Gastroesophageal sphincter (tissue), 4 donors: ENCODE measurements around the gene SPR. TPM values are rescaled to one million over a fixed set of nuclear protein-coding genes. Genes with fewer than 3 reads are reported as not detected.

ENCODE experiments used
- ATAC-seq: fragments of 150-250 bp; one replicate; pipeline ENCODE4 v1.9.1; 2016; ENCODE audit warnings: mild to moderate bottlenecking, moderate library complexity
- H3K27ac ChIP-seq, 4 donors: fragments of 200-600 bp; sonication (generic) in 3 of 4; 1 replicate in 3 of 4; 2 replicates in 1 of 4; pipeline ENCODE4 v1.5.1; 2016 to 2019
- H3K27me3 ChIP-seq: fragments of 200-600 bp; sonication (generic); one replicate; pipeline ENCODE4 v1.5.1; 2019
- H3K36me3 ChIP-seq, 2 donors: fragments of 200-600 bp; sonication (generic); one replicate each; pipeline ENCODE4 v1.5.1; 2019; ENCODE audit warnings: control low read depth in 1 of 2
- H3K4me1 ChIP-seq, 3 donors: fragments of 200-600 bp; sonication (generic); 1 replicate in 2 of 3; 2 replicates in 1 of 3; pipeline ENCODE4 v1.5.1; 2016 to 2019; ENCODE audit warnings: control low read depth in 2 of 3
- H3K4me3 ChIP-seq, 2 donors: fragments of 200-600 bp; sonication (generic); one replicate each; pipeline ENCODE4 v1.5.1; 2019; ENCODE audit warnings: mild to moderate bottlenecking in 1 of 2, moderate library complexity in 1 of 2
- H3K9me3 ChIP-seq, 3 donors: fragments of 200-600 bp; sonication (generic); one replicate each; pipeline ENCODE4 v1.5.1; 2017 to 2019; ENCODE audit warnings: control low read depth in 2 of 3
- CTCF ChIP-seq, 4 experiments: fragments of 200-600 bp in 2 of 4; fragments of 450-650 bp in 2 of 4; sonication (generic) in 1 of 4; IDR thresholded peaks; one replicate each; pipeline ENCODE4 v1.5.1; 2017 to 2019; ENCODE audit warnings: antibody characterized with exemption in 4 of 4, mild to moderate bottlenecking in 2 of 4, moderate library complexity in 2 of 4
- EP300 ChIP-seq: sonication (generic); formaldehyde crosslinking; IDR thresholded peaks from one replicate; pipeline ENCODE4 v1.6.1; 2017; ENCODE audit warnings: antibody characterized with exemption, mild to moderate bottlenecking
- POLR2A ChIP-seq, 2 donors: fragments of 450-650 bp; IDR thresholded peaks; one replicate each; pipeline ENCODE4 v1.6.1; 2017; ENCODE audit warnings: antibody characterized with exemption in 2 of 2, mild to moderate bottlenecking in 2 of 2, moderate library complexity in 1 of 2
- POLR2AphosphoS5 ChIP-seq: sonication (generic); formaldehyde crosslinking; IDR thresholded peaks from one replicate; pipeline ENCODE4 v1.6.1; 2017; ENCODE audit warnings: antibody characterized with exemption
- WGBS, 2 donors: methylation state at CpG; one replicate each; pipeline ENCODE4 v1.1.5; 2018; ENCODE audit warnings: low coverage in 1 of 2; 5-methylcytosine and 5-hydroxymethylcytosine counted together
- total RNA-seq, 4 donors: library from RNA; depleted of rRNA; stranded (reverse); fragments of >200 nt; gene quantifications; one replicate each; pipeline ENCODE4 v1.1.0, GENCODE V29; 2016

Gene SPR
- total RNA-seq, 4 donors from 2014 or later, result 26.1 to 48.5 (median 39.4) TPM

- TF ChIP-seq EP300, result no peak
- no peak for TF ChIP-seq POLR2AphosphoS5
- no peak for TF ChIP-seq CTCF (IDR thresholded peaks at IDR 0.05)
- TF ChIP-seq POLR2A (IDR thresholded peaks at IDR 0.05), result no peak
- H3K4me3 ChIP-seq, result no peak overlapping the region
- peaks cover 14% of the 10 kb centered on the region for H3K27me3 ChIP-seq
- peaks cover 3 to 42% (median 18%) of the 10 kb centered on the region in 3 donors for H3K4me1 ChIP-seq
- no peak for ATAC-seq
- H3K9me3 ChIP-seq, result no peaks in the 10 kb centered on the region
- no peak overlapping the region for H3K27ac ChIP-seq
- H3K36me3 ChIP-seq, result peaks cover 0 to 38% of the 10 kb centered on the region in 2 donors
- 90 to 92% methylated on average over 3 to 4 of the region's 4 CpGs for WGBS, 2 donors
Measured at GRCh38 chr2:72889991-72890390, 2.8 kb downstream of the SPR start.

GRCh38 chr2:72891091-72891818 lies 4.0 kb downstream of the SPR start:
- Histone ChIP-seq H3K4me1 (peaks cover 3 to 53% (median 27%) of the 10 kb centered on the region in 3 donors), H3K27me3 (peaks cover 20% of the 10 kb centered on the region), H3K4me3 (no peak overlapping the region), H3K36me3 (peaks cover 0 to 38% of the 10 kb centered on the region in 2 donors), H3K27ac (no peak overlapping the region), H3K9me3 (no peaks in the 10 kb centered on the region)
- no peak for ATAC-seq
- WGBS, 2 donors, result 74% methylated on average over 6 of the region's 8 CpGs; no CpG with 5 or more reads in 1 of the 2 donors
- TF ChIP-seq POLR2AphosphoS5, result no peak
- TF ChIP-seq POLR2A (IDR thresholded peaks at IDR 0.05), result no peak
- TF ChIP-seq EP300, result no peak
- no peak for TF ChIP-seq CTCF (IDR thresholded peaks at IDR 0.05)

- peak; percentile 61 for ATAC-seq
- Histone ChIP-seq H3K27ac (no peak overlapping the region), H3K36me3 (peaks cover 0 to 38% of the 10 kb centered on the region in 2 donors), H3K9me3 (no peaks in the 10 kb centered on the region), H3K27me3 (peaks cover 20% of the 10 kb centered on the region), H3K4me3 (no peak overlapping the region), H3K4me1 (peaks cover 3 to 46% (median 22%) of the 10 kb centered on the region in 3 donors)
- 0 to 33% methylated on average over 1 to 6 of the region's 11 CpGs for WGBS, 2 donors
- TF ChIP-seq CTCF (IDR thresholded peaks at IDR 0.05) (peak in 3 of 4 experiments; percentile 51 to 81 (median 66)), POLR2A (IDR thresholded peaks at IDR 0.05) (no peak), POLR2AphosphoS5 (no peak)
Measured at GRCh38 chr2:72892506-72893173, 5.4 kb downstream of the SPR start.

- Histone ChIP-seq H3K36me3 (peaks cover 0 to 38% of the 10 kb centered on the region in 2 donors), H3K4me3 (no peak overlapping the region), H3K27ac (no peak overlapping the region), H3K27me3 (peaks cover 26% of the 10 kb centered on the region), H3K9me3 (no peaks in the 10 kb centered on the region), H3K4me1 (peaks cover 0 to 35% (median 14%) of the 10 kb centered on the region in 3 donors)
- no peak for TF ChIP-seq POLR2AphosphoS5
- peak in 3 of 4 experiments; percentile 31 to 54 (median 39) for TF ChIP-seq CTCF (IDR thresholded peaks at IDR 0.05)
- 33 to 67% methylated on average over 1 to 3 of the region's 15 CpGs for WGBS, 2 donors
- ATAC-seq, result no peak
Measured at GRCh38 chr2:72893594-72894319, 6.5 kb downstream of the SPR start.
